Occipital lobe (tissue), 2 donors: ENCODE results near the gene STAT4. TPM values are rescaled to one million over a fixed set of nuclear protein-coding genes. Genes with fewer than 3 reads are reported as not detected.

Experiments used
- DNase-seq: peaks from one replicate; lab custom pipeline; 2025; lab: John Stamatoyannopoulos, UW
- total RNA-seq: library from RNA; depleted of rRNA; stranded (reverse); fragments of >200 nt; gene quantifications from one replicate; pipeline ENCODE4 v1.2.3, GENCODE V29; 2014

Gene STAT4
- total RNA-seq, 1 donor from 2014 or later = 1.2 TPM

DNA sequence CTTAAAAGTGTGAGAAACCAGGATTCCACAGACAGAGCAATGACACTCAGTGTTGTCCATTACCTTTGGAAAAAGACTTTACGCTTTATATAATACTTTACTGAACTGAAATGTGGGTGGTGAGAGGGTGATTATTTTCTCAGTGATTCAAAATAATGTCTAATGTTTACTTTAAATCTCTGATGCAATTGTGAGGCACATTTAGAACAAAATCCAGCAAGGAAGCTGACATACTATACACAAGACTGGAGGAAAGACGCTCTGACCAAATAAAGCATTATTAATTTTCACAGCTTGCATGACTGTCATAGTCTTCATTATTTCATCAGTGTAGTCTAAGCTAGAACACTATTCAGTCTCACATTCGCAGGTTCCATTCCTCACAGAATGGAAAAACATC is 102.7 kb downstream of the STAT4 start:
- DNase-seq = no peak

GRCh38 chr2:191045141-191045540 is 105.7 kb downstream of the STAT4 start:
- DNase-seq = no peak

GRCh38 chr2:191043438-191043837 is 107.4 kb downstream of the STAT4 start:
- no peak for DNase-seq

DNA sequence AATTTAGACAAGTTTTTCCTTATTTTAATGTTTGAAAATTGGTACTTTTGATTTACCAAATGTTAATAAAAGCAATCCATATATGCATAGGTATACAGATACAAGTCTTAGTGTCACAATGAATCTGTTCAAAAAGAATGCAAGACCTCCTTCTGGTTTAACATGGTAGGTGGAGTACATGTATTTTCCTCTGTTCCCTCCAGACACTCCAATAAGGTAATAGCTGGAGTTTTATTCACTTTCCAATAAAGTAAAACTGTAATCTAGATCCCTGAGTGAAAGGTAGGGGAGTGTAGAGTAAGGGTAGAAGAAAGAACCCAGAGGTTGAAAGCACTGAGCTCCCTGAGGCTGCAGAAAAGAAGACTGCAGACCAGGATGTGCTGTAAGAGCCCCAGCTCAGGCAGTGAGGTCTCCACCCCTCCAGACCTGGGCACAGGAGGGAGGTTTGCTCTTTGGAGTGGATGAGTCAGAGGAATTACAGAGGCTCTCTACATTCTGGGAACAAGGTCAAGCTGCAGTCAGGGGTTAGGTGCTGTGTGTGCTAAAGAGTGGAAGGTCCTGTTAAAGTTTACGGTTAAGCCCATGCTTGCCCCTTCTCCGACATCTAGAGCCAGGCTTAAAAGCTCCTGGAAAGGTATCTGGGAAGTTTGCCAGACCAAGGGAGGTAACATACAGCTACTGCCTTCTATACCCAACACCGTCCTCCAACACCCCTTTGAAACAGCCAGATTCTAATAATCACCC is 109.2 kb downstream of the STAT4 start:
- no peak for DNase-seq

- no peak for DNase-seq
These were observed 111.2 kb downstream of the STAT4 start for GRCh38 chr2:191039616-191040015.

DNA sequence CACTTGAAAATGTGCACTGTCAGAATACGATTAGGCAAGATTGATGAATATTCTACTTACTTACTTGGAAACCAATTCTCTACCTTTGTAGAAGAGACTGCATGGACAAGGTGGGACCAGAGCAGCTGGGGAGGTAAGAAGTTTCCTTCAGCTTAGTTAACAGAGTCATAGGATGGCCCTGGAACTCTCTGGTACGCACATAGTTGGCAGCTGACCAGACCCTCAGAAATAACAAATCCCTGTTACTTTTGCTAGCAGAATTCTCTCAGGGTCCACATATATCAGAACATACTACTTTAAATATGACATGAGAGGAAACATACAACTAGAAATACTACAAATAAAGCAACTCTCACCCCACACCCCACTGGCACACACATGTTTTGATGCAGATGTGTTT is 112.1 kb downstream of the STAT4 start:
- DNase-seq = no peak

- no peak for DNase-seq
These were observed 112.5 kb downstream of the STAT4 start for GRCh38 chr2:191038241-191038725.

- DNase-seq = no peak
These were observed 113.4 kb downstream of the STAT4 start for GRCh38 chr2:191037351-191037750.

- DNase-seq = no peak
These were observed 114.4 kb downstream of the STAT4 start for GRCh38 chr2:191036363-191036762.

DNA sequence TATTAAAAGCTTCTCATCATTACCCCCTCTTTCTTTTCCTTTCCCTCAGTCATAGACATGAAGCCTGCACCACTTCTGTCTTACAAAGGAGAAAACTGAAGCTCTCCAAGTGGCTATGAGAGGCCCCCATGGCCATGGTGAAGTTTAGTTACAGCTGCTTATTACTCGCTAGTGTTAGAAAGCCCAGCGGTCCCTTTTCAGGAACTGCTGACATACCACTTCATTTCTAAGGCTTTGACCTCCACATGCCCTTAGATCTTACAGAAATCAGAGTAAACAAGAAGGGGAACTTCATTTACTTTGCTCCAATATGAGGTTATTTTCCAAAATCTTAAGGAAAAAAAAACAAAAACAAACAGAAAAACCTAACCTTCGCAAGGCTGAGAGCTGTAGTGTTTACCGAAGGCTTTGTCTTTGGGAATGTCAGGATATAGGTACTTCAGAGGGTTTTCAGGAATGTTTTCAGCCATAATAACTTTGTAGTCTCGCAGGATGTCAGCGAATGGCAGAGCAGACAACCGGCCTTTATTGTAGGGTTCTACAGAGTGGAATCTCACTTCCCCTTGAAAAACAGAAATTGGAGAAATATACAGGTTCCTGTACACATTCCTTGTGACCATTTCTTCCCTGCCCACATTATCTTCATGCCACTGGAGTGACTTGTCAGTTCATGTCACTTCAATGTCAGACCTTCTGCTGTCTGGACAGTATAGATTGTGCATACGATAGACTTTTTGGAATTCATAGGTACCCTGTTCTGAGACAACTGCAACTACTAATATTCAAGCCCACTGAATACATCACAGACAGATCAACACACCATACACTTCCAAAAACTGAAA is 118.0 kb downstream of the STAT4 start:
- no peak for DNase-seq

- DNase-seq = no peak
These were observed 119.5 kb downstream of the STAT4 start for GRCh38 chr2:191031256-191031655.

DNA sequence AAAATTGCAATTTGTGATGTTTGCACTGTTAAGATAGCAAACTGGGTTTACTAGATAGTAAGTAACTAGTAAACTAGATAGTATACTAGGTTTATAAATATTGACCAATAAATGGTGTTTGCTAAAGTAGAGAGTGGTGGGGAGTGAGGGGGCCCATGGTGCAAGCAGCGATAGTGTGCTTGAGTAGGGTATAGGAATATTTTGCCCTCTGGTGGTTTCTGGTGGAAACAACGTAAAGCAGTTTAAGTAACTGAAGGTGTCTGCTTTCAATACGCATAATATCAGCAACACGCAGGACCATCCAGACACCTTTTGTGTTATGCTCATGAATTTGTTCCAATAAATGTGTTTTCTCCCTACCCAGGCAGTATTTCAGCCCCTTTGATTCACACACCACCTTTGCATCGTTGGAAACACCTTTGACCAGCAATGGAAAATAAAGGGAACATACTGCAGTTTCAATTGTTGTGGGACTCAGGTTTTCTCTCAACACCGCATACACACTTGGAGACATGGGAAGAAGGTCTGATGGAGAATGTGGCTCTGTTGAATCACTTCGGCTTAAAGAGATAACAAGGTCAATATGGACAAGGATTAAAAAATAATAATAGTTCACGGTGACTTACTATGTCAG is 120.2 kb downstream of the STAT4 start:
- no peak for DNase-seq

DNA sequence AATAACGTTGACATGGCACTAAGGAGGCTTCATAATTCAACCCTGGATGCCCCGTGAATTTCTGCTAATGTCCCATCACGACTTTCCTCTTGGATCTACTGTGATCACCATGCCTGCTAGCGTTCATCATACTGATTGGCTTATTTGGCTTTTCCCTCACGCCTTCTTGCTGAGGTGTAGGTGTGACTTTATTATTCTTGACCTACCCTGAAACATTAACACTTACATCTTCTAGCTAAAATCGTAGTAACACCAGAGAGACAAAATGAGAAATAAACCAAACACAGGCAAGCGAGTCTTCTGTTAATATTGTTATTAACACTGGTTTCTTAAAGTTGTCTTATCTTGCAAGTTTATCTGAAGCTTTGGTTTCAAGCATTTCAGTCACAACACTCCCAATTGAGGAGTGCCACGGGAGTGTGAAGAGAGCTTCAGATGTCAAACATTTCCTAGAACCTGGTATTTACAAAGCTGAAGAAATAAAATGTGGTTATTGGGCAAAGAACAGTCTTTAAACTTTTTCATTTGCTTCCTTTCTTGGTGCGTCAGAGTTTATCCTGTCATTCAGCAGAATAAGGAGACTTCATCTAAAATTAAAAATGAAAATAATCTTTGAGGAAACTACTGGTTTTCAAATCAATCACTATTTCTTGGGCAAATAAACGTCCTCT is 121.4 kb downstream of the STAT4 start:
- no peak for DNase-seq

DNA sequence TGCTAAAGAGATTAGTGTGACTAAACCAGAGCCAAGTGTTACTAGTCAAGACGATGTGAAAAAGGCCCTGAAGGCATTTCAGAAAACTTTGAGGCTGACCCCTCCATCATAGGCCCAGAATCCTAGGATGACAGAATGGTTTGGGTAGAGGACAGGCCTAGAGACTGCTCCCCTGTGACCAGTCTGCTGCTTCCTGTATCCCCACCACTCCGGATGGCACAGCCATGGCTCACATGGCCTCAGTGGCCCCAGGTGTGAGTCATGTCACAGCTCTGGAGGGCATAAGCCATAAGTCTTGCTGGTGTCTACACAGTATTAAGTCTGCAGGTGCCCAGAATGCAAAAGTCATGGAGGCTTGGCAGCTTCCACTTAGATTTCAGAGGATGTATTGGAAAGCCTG is 124.4 kb downstream of the STAT4 start:
- DNase-seq = no peak

DNA sequence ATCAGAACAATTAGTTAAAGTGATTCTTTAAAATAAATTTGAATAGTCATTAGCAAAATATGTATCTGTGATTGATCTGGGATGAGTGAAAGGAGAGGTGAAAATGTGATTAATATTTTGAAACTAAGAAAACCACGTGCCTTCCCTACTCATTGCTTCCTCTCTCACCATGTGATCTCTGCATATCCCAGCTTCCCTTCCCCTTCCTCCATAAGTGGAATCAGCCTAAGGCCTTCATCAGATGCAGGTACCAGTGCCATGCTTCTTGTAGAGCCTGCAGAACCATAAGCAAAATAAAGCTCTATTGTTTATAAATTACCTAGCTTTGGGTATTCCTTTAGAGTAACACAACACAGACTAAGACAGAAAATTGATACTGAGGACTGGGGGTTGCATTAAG is 125.7 kb downstream of the STAT4 start:
- DNase-seq = no peak

DNA sequence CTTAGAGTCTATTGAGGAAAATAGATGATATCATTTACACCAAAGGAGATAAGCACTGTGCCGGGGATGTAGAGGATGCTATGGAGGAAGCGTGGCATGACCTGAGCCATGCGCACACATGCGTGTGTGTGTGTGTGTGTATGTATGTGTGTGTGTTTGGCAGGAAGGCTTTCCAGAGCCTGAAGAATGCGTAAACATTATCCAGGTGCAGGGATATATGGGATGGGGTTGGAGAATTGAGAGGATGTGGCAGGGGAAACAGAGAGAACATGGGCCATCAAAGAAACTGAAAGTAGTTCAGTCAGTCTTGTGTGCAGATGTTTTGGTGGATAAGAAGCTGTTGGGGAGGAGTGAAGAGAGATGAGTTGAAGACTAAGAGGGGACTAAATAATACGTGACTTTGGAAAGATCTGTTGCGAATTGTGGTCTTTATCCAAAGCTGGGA is 127.5 kb downstream of the STAT4 start:
- no peak for DNase-seq

DNA sequence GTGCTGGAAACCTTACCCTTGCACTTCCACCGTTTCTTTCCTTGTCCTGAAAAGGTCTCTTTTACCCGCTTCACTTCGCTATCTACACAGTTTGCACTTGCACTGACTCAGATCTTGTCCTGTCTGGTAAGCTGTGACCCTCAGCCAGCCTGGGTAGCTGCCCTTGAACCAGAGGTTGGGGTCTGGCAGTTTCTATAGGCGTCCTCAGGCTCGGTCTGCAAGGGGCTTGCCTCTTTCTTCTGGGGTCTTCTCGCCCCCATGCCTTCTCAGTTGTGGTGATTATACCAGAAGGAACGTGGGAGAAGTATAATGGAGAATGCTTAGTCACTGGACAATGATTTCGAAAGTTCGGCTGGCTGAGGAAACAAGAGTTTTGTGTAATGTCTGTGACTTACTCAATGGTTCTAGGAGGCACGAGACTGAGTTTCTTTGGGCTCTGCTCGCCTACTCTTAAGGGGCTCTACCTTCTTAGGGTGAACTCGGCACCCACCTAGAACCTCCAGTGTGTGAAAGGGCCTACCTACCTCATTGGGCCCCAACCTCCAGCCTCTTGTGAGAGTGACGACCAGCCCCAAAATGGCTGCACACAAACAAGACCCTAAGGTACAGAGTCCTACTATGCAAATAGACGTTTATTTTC is 129.9 kb downstream of the STAT4 start:
- no peak for DNase-seq

DNA sequence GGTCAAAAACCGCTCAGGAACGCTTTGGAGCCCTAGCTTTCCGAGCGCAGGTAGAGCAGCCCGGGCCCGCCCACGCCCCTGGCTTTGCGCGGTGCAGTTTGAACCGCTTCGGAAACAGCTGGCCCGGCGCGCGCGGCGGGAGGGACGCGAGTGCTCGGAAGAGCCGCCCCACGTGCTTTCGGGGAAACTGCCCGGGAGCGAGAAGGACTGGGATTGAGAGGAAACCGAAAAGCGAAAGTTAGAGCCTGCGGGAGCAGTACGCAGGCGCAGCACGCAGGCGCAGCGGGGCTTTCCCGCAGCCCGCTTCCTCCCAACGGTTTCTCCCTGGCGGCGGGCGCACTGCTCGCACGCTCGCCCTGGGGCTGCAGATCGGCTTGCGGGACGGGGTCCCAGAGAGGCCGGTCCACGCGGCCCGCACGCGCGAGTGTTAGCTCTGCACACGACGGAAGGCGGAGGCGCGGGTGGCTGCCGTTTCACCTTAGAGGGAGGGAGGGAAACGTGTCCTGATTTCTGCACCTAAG is 130.5 kb downstream of the STAT4 start:
- peak; percentile 84 for DNase-seq

DNA sequence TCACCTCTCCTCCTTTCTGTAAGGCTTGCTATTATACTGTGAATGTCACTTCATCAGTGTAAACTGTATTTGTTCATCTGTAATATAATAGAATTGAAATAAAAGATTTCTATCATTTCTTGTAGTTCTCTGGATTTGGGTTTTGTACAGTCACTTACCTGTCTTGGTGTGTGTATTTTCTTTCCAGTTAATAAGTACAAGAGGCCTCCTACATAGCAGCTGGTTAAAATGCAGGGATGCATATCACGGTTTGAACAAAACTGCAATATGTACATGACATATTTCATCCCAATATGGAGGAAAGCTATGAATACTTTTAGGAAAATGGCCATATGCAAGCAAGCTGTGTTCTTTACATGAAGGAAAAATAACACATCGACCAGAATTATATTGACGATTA is 131.4 kb downstream of the STAT4 start:
- no peak for DNase-seq

DNA sequence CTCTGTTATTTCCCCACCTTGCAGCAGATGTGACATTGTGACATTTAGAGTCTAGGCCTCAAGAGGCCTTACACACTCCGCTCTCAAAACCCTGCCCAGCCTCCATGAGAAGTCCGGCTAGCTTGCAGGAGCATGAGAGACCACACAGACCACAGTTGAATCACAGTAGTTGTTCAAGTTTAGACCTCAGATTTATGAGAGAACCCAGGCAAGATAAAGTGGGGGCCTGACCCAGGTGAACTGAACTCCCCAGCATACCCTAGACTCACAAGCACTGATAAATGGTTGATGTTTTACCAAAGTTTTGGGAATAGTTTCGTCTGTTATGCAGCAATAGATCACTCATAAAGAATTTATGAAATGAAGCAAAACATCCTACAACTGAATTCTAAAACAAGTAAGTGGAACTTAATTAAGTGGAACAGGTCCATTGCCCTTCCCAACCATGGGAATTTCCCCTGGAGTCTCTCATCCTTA is 132.1 kb downstream of the STAT4 start:
- no peak for DNase-seq

DNA sequence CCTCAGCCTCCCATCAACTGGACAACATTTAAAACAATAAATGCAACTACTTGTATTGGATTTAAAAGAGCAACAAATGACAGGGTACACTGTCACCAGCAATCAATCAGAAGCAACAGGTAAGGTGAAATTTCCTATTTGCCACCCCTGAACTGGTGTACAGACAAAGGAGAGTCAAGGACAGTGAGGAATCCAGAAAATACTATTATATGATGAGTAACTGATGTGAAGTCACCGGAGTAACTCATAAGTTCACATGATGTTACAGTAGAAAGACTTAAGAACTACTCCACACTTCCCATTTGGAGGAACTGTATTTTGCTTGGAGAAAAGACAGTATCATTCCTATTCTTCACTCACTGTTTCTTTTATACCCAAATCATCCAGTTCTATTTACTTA is 132.7 kb downstream of the STAT4 start:
- no peak for DNase-seq
